PC-9 (cell line): ENCODE results near the gene C2CD4C.

Experiments
- CTCF ChIP-seq: fragments of 200-600 bp; sonication (generic); conservative IDR thresholded peaks from 2 replicates; pipeline ENCODE4 v1.6.1; 2017; ENCODE audit warnings: mixed run types, antibody characterized with exemption, mild to moderate bottlenecking, moderate library complexity
- EZH2 ChIP-seq: fragments of 200-600 bp; sonication (generic); IDR thresholded peaks from 2 replicates; pipeline ENCODE4 v1.8.0; 2017; ENCODE audit warnings: antibody characterized with exemption, low read depth

DNA sequence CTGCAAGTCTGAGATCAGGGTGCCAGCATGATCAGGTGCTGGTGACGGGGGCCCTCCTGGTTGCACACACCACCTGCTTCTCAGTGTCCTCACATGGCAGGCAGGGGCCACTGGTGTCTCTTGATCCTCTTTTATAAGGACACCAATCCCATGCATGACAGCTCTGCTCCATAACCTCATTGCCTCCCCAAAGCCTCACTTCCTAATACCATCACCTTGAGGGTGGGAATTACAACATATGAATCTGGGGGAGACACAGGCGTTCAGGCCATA lies 49.4 kb downstream of the C2CD4C start:
- TF ChIP-seq CTCF (no peak), EZH2 (no peak)
